HTR-8/SVneo (cell line): ENCODE measurements around the gene ZBED1.
"Not testable (repeated sequence)": the region's sequence is repeated elsewhere in the genome, so short reads cannot be mapped to it uniquely, and the experiment has no call there.

Source experiments
- DNase-seq: peaks from one replicate; pipeline ENCODE4 v3.0.0; 2011; ENCODE audit warnings: low spot score, mixed read lengths; ENCODE audit not compliant: insufficient read length
- FAIRE-seq: peaks from 2 replicates; lab custom pipeline; 2011; peaks lifted over from hg19 to GRCh38; lab: Jason Lieb, UNC

Gene ZBED1

DNA sequence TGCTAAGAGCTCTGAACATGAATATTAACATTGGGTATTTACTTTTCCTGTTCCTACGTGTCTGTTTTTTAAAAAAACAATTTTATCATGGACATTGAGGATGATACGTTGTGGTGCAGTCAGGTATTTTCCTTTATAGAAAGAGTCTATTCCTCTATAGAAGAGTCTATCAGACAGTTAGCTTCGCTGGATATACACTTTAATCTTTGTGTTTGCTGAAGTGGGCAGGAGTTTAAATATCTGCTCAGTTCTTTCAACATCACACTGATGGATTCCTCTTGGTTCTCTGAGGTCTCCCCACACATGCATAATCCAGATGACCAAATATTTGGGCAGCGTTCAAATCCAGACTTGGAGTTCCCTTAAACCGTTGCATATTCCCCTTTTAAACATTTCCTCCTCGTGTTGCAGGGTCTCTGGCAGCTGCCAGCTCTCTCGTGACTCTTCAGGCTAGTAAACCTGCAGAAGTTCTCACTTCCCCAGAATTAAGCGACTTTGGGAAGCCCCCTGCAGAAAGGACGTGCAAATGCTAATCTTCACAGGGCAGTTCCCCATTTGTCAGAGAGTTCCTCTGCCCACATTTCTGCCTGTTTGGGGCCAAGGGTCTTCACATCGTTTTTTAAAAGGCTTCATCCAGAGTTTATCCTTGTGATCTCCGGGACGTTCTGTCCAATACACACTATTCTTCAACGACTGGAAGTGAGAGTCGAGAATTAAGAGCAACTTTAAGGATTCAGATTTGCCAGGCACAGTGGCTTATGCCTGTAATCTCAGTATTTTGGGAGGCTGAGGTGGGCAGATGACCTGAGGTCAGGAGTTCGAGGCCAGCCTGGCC, 20.5 kb upstream of the ZBED1 start:
- DNase-seq (no peak), FAIRE-seq (no peak)

DNA sequence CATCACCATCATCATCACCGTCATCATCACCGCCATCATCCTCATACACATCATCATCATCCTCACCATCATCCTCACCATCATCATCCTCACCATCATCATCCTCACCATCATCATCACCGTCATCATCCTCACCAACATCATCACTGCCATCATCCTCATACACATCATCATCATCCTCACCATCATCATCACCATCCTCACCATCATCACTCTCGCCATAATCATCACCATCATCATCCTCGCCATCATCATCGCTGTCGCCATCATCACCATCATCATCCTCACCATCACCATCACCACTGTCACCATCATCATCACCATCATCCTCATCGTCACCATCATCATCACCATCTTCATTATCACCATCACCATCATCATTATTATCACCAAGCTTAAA, 19.8 kb upstream of the ZBED1 start:
- FAIRE-seq (peak; percentile 98), DNase-seq (no peak)

DNA sequence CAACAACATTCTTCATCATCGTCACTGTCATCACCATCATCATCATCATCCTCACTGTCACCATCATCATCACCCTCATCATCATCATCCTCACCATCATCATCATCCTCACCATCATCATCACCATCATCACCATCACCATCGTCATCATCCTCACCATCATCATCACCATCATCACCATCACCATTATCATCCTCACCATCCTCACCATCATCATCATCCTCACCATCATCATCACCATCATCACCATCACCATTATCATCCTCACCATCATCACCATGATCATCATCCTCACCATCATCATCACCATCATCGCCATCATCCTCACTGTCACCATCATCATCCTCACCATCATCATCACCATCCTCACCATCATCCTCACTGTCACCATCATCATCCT, 18.9 kb upstream of the ZBED1 start:
- FAIRE-seq, result peak; percentile 99
- DNase-seq, result not testable (repeated sequence)

DNA sequence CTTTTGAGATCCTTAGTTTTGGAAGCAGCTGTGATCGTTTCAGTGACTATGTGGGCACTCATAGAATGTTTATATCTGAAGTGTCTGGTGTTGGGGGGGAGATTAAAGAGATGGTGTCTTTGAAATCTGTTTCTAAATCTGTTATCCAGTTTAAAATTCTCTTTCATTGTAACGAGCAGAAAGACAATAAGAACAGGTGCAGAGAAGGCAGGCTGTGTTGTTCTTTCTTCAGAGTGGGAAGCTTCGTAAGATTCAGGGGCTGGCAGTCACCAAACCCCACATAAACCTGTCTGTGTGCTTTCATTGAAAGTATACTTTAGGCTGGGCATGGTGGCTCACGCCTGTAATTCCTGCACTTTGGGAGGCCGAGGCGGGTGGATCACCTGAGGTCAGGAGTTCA, 16.3 kb upstream of the ZBED1 start:
- no peak for FAIRE-seq
- DNase-seq, result no peak

DNA sequence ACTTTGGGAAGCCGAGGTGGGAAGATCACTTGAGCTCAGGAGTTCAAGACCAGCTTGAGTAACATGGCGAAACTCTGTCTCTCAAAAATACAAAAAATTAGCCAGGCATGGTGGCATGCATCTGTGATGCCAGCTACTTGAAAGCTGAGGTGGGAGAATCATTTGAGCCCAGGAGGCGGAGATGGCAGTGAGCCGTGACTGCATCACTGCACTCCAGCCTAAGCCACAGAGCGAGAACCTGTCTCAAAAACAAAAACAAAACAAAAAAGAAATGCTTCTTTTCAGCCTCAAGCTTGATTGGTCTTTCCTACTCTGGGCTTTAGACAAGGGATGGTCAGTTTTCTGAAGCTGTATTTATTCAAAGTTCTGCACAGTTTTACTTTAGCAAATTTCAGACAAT, 15.8 kb upstream of the ZBED1 start:
- DNase-seq, result no peak
- FAIRE-seq, result no peak

DNA sequence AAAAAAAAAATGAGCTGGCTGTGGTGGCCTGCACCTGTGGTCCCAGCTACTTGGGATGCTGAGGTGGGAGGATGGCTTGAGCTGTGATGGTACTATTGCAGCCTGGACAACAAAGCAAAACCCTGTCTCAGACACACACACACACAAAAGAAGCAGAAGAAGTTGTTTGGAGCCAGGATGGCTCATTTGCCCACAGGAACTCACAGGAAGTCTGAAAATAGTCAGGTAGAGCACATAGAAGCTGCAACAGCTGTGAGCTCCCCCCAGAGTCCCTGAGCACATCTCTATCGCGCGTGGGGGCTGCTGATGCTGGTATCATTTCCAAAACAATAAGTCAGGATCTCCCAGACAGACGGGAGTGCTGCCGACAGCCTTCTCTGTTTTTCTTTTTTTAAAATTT, 13.4 kb upstream of the ZBED1 start:
- FAIRE-seq (no peak), DNase-seq (no peak)

DNA sequence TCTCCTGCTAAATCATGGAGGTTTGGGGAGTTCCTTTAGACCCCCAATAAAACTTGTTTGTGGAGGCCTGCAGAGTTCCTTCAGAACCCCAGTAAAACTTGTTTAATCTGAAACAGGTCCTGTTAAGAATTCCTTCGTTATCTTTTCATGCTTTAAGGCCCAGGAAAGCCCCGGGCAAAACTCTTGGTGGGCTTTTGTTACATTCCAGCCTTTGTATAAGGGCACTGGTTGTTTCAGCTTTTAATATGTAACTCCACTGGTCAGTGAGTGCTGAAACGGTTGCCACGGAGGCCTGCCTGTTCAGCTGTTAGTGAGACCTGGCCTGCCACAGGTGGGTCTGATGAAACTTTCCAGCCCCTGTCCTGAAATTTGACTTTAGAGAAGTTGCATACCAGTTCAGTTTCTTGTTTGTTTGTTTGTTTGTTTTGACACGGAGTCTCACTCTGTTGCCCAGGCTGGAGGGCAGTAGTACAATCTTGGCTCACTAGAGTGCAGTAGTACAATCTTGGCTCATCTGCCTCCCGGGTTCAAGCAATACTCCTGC, 12.4 kb upstream of the ZBED1 start:
- DNase-seq, result no peak
- FAIRE-seq, result no peak

DNA sequence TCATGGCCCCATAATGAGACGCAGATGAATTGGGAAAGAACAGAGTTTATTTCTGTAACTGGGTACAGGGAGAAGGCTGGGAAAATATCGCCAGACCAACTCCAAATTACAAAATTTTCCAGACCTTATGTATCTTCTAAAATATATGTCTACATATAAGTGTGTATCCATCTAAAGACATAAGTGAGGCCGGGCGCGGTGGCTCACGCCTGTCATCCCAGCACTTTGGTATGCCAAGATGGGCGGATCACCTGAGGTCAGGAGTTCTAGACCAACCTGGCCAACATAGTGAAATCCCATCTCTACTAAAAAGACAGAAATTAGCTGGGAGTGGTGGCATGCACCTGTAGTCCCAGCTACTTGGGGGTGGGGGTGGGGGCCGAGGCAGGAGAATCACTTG, 11.7 kb upstream of the ZBED1 start:
- FAIRE-seq, result no peak
- DNase-seq, result no peak

DNA sequence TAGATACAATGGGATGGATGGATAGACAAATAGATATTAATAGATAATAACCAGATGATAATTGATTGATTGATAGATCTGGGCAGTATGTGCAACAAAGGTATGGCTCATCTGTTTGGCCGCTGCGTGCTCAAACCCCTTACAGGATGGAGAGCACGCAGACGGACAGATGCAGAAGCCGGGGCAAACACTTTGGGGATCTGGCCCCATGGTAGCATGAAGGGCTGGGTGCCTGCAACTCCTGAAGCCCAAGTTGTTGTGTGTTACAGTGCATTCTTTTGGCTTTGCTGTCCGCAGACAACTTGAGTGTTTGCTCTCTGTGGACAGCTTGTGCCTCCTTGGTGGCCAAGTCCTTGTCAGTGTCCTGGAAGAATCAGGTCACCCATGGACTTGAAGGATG, 10.6 kb upstream of the ZBED1 start:
- DNase-seq (no peak), FAIRE-seq (no peak)

DNA sequence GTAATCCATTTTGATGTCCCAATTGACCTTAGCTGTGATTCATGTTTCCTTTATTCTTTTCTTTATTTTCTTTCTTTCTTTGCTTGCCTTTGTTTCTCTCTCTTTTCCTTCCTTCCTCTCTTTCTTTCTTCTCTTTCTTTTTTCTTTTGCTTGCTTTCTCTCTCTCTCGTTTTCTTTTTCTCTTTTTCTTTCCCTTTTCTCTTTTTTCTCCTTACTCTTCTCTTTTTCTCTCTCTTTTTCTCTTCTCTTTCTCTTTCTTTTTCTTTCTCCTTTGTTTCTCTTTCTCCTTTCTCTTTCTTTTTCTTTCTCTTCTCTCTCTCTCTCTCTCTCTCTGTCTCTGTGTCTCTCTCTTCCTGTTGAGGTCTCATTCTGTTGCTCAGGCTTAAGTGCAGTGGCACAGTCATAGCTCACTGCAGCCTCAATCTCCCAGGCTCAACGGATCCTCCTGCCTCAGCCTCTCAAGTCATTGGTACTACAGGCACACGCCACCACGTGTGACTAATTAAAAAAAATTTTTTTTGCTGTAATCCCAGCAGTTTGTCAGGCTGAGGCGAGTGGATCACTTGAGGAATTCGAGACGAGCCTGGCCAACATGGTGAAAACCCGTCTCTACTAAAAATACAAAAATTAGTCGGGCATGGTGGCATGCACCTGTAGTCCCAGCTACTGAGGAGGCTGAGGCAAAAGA, 8.0 kb upstream of the ZBED1 start:
- no peak for DNase-seq
- no peak for FAIRE-seq

DNA sequence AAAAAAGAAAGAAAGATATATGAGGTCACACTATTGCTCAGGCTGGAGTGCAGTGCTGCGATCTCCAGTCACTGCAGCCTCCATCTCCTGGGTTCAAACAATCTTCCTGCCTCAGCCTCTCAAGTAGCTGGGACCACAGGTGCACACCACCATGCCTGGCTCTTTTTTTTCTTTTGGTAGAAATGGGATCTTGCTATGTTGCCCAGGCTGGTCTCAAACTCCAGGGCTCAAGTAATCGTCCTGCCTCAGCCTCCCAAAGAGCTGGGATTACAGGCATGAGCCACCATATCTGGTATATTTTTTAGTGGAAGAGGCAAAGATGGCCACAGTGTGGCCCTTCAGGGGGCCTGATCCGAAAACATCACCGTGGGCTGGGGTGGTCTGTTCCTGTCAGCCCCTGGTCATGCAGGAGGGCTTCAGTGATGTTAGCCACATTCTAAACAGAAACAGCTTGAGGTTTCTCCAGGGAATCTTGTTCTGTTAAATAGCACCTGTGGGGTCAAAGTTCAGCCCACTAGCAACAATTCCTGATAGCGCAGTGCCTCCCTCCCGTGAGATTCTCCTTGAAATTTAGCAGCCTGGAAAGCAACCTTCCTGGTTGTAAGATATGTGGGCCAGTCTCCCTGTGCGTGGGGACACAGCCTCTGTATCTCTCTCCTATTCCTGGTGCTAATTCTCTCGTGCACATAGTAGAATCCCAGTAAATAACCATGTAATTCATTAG, 7.3 kb upstream of the ZBED1 start:
- DNase-seq, result no peak
- no peak for FAIRE-seq

DNA sequence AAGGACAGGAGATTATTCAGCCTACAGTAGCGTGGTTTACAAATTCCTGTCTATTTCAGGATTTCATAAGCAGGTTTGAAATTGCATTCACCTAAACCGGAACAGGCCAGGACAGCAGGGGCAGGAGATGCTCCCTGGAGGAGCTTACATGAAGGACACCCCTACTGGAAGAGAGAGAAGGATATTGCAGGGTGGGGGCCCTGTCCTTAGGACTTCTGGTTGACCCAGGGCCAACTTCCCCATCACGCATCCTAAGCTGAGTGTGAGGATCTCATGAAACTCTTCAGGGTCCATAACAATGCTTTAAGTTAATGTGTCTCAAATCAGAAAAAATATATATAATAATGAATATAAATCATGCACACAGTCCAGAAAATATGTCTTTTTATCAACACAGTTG, 6.4 kb upstream of the ZBED1 start:
- FAIRE-seq (no peak), DNase-seq (no peak)

DNA sequence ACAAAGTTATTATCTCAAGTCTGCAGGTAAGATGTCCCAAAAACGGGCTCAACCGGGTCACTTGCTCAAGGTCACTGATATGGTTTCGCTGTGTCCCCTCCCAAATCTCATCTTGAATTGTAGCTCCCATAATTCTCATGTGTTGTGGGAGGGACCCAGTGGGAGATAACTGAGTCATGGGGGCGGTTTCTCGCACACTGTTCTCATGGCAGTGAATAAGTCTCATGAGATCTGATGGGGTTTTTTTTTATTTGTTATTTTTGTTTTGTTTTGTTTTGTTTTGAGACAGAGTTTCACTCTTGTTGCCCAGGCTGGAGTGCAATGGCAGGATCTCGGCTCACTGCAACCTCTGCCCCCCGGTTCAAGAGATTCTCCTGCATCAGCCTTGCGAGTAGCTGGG, 4.6 kb upstream of the ZBED1 start:
- not testable (repeated sequence) for FAIRE-seq, DNase-seq

DNA sequence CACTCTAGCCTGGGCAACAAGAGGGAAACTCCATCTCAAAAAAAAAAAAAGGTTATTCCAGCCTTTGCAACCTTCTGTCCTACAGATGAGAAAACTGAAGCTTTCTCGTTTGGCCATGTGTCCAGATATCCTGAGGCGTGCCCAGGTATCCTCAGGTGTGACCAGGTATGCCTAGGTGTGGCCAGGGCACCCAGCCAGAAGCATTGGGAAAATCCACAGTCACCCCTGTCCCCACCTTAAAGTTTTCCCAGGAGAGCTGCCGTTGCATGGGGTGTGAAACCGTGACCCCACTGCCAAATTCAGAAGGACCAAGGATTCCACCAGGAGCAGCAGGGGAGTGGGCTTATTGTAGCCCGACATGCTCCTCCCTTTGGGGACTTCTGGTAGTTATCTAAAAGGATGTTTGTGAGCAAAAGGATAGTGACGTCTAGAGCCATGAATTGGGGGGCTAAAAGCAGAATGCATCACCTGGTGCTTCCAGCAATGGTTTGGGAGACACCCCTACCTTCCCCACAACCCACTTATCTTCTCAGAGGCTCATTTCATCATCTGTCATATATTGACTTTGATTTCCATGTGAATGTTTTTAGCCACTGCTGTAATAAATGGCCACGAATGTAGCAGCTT, 4.0 kb upstream of the ZBED1 start:
- DNase-seq, result no peak
- no peak for FAIRE-seq

DNA sequence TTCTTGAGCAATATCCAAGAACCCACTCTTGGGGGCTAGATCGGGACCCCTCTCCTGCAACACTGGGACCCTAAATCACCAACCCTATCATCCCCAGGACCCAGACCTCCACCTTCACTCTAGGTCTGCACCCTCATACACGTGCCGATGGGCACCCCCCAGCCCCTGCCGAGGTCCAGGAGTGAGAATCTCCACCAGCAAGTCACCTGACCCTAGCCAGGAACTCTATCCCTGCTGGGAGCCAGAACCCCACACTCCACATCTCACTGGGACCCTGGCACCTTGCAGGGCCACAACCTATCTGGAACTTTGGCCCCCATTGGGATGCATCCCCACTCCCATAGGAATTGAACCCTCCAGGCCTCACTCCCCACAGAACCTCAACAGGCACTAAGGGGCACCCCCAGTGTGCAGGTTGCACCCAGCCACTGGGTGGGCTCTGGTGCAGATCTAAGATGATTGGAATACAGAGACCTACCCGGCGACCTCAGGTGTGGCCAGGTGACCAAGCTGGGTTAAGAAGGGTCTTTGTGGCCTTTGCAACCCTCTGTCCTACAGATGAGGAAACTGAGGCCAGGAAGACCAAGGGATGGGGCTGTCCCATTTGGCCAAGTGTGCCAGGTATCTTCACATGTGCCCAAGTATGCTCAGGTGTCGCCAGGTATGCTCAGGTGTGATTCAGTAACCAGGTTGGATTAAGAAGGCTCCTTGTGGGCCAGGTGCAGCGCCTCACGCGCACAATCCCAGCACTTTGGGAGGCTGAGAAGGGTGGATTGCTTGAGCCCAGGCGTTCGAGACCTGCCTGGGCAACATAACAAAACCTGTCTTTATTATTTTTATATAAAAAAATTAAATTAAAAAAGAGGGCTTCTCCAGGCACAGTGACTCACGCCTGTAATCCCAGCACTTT, 3.1 kb upstream of the ZBED1 start:
- no peak for FAIRE-seq
- DNase-seq, result no peak

DNA sequence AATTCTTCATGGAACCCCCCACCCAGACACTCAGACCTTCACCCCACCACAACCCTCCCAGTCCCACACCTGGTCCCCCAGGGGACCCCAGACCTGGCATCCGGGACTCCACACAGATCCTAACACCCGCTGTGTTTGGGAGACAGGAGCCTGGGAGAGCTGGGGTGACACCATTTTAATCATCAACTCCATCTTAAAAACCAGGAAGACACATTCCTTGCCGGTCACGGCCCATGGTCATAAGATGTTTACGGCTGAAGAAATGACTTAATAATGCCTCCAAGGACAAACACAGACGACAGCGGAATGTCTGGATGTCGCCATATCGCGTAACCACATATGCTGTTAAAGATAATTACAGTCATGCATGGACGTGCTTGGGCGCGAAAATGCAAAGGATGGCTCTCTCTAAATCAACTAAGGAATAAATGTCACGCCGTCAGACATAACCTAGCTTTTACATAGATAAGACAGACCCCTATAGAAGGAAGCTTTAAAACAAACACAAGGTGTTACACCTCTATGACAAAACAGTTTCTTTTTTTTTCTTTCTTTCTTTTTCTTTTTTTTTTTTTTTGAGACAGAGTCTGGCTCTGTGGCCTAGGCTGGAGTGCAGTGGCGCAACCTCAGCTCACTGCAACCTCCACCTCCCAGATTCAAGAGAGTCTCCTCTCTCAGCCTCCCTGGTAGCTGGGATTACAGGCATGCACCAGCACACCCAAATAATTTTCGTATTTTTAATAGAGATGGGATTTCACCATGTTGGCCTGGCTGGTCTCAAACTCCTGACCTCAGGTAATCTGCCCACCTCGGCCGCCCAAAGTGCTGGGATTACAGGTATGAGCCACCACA, 2.1 kb upstream of the ZBED1 start:
- DNase-seq (no peak), FAIRE-seq (no peak)

DNA sequence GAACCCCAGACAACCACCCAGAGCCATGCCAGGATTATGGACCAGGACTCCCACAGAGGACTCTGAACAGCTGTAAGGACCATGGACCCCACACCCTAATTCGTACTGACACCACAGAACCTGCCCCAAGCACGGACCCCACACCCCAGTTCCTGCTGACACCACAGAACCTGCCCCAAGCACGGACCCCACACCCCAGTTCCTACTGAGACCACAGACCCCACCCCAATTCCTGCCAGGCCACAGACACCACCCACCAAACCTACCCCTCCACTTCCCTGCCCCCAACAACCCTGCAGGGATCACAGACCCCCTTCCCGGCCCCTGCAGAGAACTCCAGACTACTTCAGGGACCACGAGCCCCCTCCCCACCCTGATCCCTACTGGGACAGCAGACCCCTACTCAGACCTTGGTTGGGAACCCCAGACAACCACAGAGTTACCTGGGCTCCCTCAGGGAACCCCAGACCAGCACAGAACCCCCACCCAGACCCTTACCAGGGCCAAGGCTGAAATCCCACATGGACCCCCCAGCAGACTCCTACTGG, 1.4 kb upstream of the ZBED1 start:
- no peak for FAIRE-seq

DNA sequence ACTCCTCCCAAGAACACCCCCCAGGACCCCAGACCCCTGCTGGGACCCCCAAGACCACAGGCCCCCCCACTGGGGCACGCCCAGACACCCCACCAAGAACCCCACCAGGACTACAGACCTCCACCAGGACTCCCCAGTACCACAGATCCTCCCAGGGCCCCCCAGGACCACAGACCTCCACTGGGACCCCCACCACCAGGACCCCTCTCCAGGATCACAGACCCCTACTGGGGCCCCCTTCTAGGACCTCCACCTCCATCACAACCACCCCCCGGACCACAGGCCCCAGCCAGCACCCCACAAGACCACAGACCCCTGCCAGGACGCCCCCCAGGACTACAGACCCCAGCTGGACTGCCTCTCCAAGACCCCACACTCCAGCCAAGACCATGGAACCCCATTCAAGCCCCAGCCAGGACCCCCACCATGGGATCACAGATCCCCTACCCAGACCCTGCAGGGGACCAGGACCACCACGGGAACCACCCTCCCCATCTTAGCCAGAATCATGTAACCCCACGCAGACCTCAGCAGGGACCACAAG, 855 bp upstream of the ZBED1 start:
- FAIRE-seq, result no peak

More for the DNA sequence above, 1.4 kb upstream of the ZBED1 start:
- DNase-seq, result no peak

More for the DNA sequence above, 855 bp upstream of the ZBED1 start:
- DNase-seq, result no peak
